ENCODE results near the gene ANK3.

GRCh38 chr10:60336901-60337630, 52.6 kb downstream of the ANK3 start:
- TF ChIP-seq EZH2phosphoT487 (IDR thresholded peaks at IDR 0.05; ENCODE audit: unreplicated experiment), result no peak
- TF ChIP-seq CTCF (conservative IDR thresholded peaks at IDR 0.05; ENCODE audit: low read depth in 2 of 2), result no peak
- TF ChIP-seq REST (IDR thresholded peaks at IDR 0.05; ENCODE audit: unreplicated experiment), result no peak
- no peak for TF ChIP-seq POLR2AphosphoS5 (IDR thresholded peaks at IDR 0.05; ENCODE audit: low read depth)
- TF ChIP-seq EZH2 (IDR thresholded peaks at IDR 0.05; ENCODE audit: low read depth, unreplicated experiment), result no peak
- TF ChIP-seq JUNB (IDR thresholded peaks at IDR 0.05; ENCODE audit: unreplicated experiment), result no peak
- TF ChIP-seq ETS1 (IDR thresholded peaks at IDR 0.05), result no peak
- no peak for TF ChIP-seq ZNF331 (CRISPR knock-in tag; IDR thresholded peaks at IDR 0.05; ENCODE audit: low read depth)

Data from GM23338 (cell line).